NCI-H1694 (cell line): ENCODE results near the gene HSD17B2.
"Not testable (repeated sequence)": the region's sequence is repeated elsewhere in the genome, so short reads cannot be mapped to it uniquely, and the experiment has no call there.

Experiments used
- DNase-seq: peaks from one replicate; lab custom pipeline; 2025; lab: John Stamatoyannopoulos, UW

HSD17B2 gene

DNA sequence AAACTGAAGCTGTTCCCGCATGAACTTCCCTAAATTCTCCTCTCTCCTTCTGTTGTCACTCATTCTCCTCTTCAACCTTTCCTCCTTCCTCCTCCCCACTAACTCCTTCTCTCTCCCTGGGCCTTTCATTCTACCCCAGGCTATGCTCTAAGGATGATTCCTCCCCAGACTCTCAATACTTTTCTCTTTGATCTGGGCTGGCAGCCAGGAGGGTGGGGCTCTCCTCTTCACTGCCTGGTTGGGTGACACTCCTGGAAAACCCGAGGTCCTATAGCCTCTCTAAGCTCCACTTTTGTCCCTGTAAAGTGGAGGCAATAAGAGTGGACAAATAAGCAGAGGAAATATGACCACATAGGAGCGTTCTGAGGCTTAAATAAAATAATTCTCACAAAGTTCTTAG lies 46.2 kb downstream of the HSD17B2 start:
- DNase-seq = no peak

- no peak for DNase-seq
Measured at GRCh38 chr16:82082097-82082496, 47.0 kb downstream of the HSD17B2 start.

DNA sequence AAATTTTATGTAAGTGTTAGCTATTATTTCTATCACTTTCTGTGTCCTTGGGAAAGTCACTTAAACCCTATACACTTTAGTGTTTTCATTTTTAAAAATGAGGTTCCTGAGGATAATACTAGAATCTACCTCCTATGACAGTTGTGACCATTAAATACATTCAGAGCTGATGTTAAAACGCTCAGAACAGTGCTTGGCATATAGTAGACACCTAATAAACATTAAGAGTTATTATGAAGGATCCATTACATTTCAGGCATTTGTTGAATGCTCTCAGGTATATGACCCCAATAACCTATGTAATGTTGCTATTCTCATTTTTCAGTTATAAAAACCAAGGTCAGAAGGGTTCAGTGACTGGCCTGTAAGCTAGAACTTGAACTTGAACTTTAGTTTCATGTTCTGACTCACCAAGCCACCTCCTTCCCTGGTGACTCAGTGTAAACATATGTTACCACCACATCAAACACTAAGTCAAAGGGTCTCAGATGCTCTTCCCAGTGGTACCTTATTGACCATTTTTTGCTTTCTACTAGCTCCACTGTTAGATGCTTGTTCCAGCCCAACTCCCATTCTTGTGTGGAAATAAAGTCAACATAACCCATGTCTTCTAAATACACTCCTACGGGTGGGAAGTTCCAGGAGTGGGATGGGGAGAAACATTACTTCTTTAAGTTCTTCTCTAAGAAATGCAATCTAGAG lies 47.6 kb downstream of the HSD17B2 start:
- DNase-seq = no peak

DNA sequence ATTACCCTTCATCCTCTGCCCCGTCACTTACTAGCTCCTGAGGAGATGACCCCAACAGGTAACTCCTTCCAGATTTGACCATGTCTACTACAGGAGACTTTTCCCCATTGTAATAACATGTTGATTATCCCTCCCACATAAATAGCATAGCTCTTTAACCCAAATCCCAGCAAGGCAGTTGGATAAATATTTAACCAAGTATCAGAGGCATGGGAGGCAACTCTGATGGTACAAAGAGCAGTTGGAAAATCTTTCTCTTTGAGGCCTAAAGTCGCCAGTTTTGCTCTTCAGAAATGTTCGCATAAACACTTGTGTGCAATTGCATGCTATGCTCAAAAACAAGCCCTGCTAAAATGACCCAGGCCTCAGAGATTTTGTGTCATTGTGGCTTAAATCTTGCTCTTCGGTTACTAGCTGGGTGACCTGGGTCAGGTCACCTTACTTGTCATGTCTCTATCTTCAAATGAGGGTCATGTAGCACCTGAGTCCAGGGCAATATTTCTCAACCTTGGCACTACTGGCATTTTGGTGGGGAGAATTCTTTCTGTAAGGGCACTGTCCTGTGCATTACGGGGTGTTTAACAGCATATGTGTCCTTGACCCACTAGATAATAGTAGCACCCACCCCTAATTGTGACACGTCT lies 48.8 kb downstream of the HSD17B2 start:
- DNase-seq = no peak

DNA sequence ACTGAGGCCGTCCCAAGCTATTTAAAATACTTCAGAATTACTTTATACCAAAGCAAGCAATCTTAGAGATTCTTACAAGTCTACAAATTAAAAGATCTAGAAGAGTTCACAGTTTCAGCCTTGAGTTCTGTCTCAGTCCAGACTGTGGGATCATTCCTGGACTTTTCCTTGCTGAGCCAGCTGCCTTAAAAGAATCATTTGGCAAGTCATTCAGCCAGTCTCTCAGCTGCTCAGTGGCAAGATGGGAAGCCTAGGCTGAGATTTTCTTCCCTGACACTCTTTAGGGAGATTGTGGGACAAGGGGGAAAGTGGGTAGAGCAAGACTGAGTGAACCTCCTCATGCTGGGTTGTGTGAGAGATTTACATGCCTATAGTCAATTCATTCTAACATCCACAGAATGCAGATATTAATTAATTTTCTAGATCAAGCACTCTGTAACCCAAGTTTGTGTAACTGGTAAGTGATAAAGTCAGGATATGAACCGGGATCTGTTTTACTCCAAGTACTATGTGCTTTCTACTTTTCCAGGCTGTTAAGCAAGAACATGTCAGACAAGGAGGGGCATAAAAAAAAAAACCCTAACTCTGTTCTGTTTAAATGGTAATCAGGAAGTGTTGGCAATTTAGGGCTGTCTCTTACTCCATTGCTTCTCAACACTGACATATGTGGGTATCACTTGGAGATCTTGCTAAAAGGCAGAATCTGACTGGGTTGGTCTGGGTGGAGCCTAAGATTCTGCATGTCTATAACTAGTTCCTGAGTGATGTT lies 50.1 kb downstream of the HSD17B2 start:
- DNase-seq = no peak

- no peak for DNase-seq
Measured at GRCh38 chr16:82088483-82088882, 53.4 kb downstream of the HSD17B2 start.

DNA sequence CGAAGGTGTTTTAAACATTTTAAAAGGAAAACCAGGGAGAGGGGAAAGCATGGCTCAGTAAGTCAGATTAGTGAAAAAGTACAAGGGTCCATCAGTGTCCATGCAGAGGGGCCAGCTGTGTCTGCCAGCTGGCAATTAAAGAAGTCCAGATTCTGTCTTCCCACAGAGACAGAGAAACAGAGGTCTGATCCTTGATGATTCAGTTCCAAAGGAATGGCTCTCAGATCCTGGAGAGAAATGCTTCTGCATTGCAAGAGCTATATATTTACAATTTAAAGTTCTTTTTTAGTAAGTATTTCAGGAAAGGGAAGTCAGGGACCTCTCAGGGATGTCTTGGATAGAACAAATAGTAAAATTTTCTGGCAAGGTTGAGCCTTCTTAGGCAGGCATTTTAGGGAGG lies 56.2 kb downstream of the HSD17B2 start:
- DNase-seq = no peak

GRCh38 chr16:82092711-82093110 lies 57.7 kb downstream of the HSD17B2 start:
- no peak for DNase-seq

DNA sequence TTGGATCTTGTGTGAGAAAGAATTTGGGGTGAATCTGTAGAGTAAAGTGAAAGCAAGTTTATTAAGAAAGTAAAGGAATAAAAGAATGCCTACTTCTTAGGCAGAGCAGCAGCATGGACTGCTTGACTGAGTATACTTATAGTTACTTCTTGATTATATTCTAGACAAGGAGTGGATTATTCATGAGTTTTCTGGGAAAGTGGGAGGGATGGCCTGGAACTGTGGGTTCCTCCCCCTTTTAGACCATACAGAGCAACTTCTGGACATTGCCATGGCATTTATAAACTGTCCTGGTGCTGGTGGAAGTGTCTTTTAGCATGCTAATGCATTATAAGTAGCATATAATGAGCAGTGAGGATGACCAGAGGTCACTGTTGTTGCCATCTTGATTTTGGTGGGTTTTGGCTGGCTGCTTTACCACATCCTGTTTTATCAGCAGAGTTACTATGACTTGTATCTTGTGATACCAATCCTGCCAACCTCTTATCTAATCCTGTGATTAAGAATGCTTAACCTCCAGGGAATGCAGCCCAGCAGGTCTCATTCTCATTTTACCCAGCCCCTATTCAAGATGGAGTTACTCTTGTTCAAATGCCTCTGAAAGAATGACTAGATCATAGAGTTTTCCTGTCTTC lies 58.7 kb downstream of the HSD17B2 start:
- DNase-seq = no peak

DNA sequence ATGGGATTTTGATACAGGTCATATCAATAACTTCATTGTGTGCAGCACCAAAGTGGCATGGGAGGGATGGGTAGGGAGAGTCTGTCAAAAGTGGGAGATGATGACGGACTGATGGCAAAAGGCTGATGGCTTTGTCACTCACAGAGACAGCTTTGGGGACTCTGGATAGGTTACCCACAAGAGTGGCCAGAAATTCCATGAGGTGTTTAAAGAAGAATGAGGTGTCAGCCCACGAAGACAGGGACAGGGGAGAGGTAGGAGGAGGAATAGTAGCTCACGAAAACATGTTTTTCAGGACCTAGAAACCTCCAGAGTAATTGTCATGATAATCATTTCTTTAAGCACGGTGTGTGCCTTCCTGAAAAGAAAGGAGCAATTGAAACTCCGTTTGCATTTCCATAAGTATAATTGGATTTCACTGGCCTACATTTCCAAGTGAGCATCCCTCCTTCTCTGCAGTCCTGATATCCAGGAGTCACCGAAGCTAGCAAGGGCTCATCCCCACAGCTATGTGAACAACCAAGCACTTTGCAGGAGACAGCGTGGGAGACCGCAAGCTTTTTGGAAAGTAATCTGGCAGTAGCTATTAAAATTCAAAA lies 60.0 kb downstream of the HSD17B2 start:
- DNase-seq = no peak

GRCh38 chr16:82096641-82097040 lies 61.6 kb downstream of the HSD17B2 start:
- no peak for DNase-seq

- no peak for DNase-seq
Measured at GRCh38 chr16:82105107-82105506, 70.1 kb downstream of the HSD17B2 start.

- DNase-seq = no peak
Measured at GRCh38 chr16:82108100-82108499, 73.0 kb downstream of the HSD17B2 start.

GRCh38 chr16:82108774-82109173 lies 73.7 kb downstream of the HSD17B2 start:
- DNase-seq = no peak

- not testable (repeated sequence) for DNase-seq
Measured at GRCh38 chr16:82109266-82109665, 74.2 kb downstream of the HSD17B2 start.

DNA sequence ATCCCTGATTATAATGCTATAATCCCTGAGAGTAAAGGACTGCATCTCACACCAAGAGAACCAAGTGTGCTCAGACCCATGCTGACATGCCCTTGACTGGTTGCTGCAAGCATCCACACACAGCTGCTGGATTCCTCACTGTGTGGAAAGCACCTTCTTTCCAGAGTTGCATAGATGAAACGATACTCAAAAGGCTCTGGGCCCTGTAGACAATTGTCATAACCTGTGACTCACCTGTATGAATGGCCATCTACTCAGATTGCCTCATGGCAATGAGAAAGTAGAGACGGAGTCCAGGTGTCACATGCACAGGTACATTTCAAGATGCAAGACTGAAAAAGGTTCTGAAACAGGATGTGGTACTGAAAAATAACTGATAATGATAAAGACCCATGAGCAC lies 76.9 kb downstream of the HSD17B2 start:
- DNase-seq = no peak

GRCh38 chr16:82113741-82114140 lies 78.7 kb downstream of the HSD17B2 start:
- no peak for DNase-seq

DNA sequence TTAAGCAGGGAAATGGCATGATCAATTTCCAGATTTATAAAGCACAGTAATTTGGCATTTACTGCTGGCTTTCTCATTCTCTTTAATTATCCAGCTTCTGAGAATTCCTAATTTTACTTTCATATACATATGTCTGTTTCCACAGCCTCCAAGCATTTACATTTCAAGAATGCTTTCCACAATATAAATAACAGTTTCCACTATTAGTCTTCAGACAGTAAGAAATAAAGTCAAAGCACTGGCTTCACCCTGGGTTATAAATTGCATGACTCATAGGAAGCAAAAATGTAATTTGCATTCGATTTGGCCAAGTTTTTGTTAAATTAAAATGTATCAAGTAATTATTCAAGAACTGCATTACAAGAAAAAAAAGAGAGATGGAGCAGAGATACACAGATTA lies 81.5 kb downstream of the HSD17B2 start:
- DNase-seq = no peak

GRCh38 chr16:82118749-82119148 lies 83.7 kb downstream of the HSD17B2 start:
- DNase-seq = no peak

DNA sequence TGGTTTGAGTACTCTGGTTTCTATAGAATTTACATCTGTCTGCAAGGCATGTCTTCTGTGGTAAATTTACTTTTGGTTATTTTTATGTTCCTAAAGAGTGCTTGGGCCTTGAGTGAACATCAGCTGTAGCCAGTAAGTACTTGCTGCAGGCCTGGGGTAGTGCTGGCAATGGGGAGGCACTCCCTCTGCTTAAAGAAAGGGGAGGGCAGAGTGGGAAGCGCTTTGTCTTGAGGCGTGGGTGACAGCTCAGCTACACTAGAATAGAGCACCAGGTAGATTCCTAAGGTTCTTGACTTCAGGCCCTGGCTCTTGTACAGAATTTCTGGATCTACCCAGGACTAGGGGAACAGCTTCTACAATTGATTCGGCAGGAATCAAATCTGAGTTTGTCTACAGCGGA lies 84.4 kb downstream of the HSD17B2 start:
- DNase-seq = no peak

DNA sequence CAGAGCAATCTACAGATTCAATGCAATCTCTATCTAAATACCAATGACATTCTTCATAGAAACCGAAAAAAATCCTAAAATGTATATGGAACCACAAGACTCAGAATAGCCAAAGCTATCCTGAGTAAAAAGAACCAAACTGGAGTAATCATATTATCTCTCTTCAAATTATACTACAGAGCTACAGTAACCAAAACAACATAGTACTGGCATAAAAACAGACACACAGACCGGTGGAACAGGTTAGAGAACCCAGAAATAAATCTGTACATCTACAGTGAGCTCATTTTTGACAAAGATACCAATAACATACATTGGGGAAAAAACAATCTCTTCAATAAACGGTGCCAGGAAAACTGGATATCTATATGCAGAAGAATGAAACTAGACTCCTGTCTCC lies 89.6 kb downstream of the HSD17B2 start:
- DNase-seq = no peak

DNA sequence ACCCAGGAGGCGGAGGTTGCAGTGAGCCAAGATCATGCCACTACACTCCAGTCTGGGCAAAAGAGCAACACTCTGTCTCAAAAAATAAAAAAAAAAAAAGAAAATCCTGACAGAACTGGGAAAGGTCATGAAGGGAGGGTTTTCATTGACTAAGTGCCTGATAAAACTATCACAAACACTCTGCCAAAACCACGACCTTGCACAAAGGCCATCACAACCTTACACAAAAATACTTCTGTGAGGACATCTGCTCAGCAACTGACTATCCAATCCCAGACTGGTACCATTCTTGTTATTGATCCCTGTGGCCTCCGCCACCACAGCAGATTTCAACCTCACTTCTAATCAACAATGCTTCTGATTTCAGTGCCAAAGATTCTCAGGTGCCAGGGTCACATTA lies 94.8 kb downstream of the HSD17B2 start:
- DNase-seq = no peak
